H1 (cell line): ENCODE results near the gene SLC7A5. TPM values are rescaled to one million over a fixed set of nuclear protein-coding genes. Genes with fewer than 3 reads are reported as not detected.

Source experiments
- CTCF ChIA-PET: fragments of 300-600 bp; sonication (Branson Sonifier 250); formaldehyde crosslinking; loops from one replicate; lab custom pipeline; 2021; ENCODE audit not compliant: partially characterized antibody; lab: Charles Lee
- POLR2A ChIA-PET: fragments of 300-600 bp; sonication (Branson Sonifier 250); formaldehyde crosslinking; loops from one replicate; lab custom pipeline; 2021; ENCODE audit warnings: inconsistent platforms; ENCODE audit not compliant: partially characterized antibody; lab: Charles Lee
- DNase-seq, 2 experiments: peaks; one replicate each; pipeline versions ENCODE4 v3.0.0 to v3.0.0-alpha.2; 2010 to 2022; ENCODE audit warnings: low spot score in 2 of 2, low read depth in 1 of 2, mixed read lengths in 1 of 2
- FAIRE-seq: peaks from 2 replicates; lab custom pipeline; 2011; peaks lifted over from hg19 to GRCh38; lab: Jason Lieb, UNC
- H2AFZ ChIP-seq: 2 replicates; pipeline ENCODE4 v1.8.1; 2012; ENCODE audit warnings: low read length, inconsistent platforms
- H2AK5ac ChIP-seq: 2 replicates; pipeline ENCODE4 v1.6.1; 2013; ENCODE audit warnings: low read depth, low read length
- H2BK120ac ChIP-seq: replicated peaks from 2 replicates; pipeline ENCODE3; 2013; ENCODE audit warnings: low read depth, low read length, inconsistent platforms
- H2BK12ac ChIP-seq: 2 replicates; pipeline ENCODE4 v1.6.1; 2013; ENCODE audit warnings: low read depth, low read length
- H2BK15ac ChIP-seq: 2 replicates; pipeline ENCODE4 v1.6.1; 2013; ENCODE audit warnings: low read length
- H2BK20ac ChIP-seq: 2 replicates; pipeline ENCODE4 v1.6.1; 2013; ENCODE audit warnings: low read length
- H2BK5ac ChIP-seq: 2 replicates; pipeline ENCODE4 v1.6.1; 2013; ENCODE audit warnings: low read depth, low read length
- H3K14ac ChIP-seq: 2 replicates; pipeline ENCODE4 v1.6.1; 2013; ENCODE audit warnings: inconsistent platforms; ENCODE audit not compliant: insufficient read length
- H3K18ac ChIP-seq: 2 replicates; pipeline ENCODE4 v1.6.1; 2013; ENCODE audit warnings: low read length; ENCODE audit errors: extremely low read depth
- H3K23ac ChIP-seq: 2 replicates; pipeline ENCODE4 v1.6.1; 2013; ENCODE audit warnings: inconsistent platforms; ENCODE audit not compliant: insufficient read length
- H3K23me2 ChIP-seq: 2 replicates; pipeline ENCODE4 v1.6.1; 2013; ENCODE audit warnings: low read depth, low read length
- H3K27ac ChIP-seq: 2 replicates; pipeline ENCODE4 v1.6.1; 2011; ENCODE audit warnings: low read depth, low read length, inconsistent platforms
- H3K27me3 ChIP-seq, 4 experiments: replicated peaks in 1 of 4; 1 replicate in 1 of 4; 2 replicates in 3 of 4; pipeline versions ENCODE4 v1.6.1 to v1.8.1; 2011 to 2013; ENCODE audit warnings: low read length in 3 of 4, mild to moderate bottlenecking in 3 of 4, inconsistent platforms in 2 of 4, mixed read lengths in 2 of 4, moderate library complexity in 1 of 4; ENCODE audit not compliant: control insufficient read depth in 3 of 4, insufficient read depth in 3 of 4; ENCODE audit errors: extremely low read depth in 1 of 4
- H3K36me3 ChIP-seq, 4 experiments: 2 replicates each; pipeline versions ENCODE4 v1.6.1 to v1.8.1; 2011 to 2013; ENCODE audit warnings: mild to moderate bottlenecking in 4 of 4, low read length in 3 of 4, moderate library complexity in 2 of 4, control low read depth in 1 of 4, inconsistent platforms in 1 of 4; ENCODE audit not compliant: insufficient read depth in 4 of 4, control insufficient read depth in 2 of 4
- H3K4ac ChIP-seq: replicated peaks from 2 replicates; pipeline ENCODE3; 2013; ENCODE audit warnings: low read length, low read depth, mixed read lengths, inconsistent platforms; ENCODE audit not compliant: insufficient read length
- H3K4me1 ChIP-seq, 4 experiments: replicated peaks in 1 of 4; 1 replicate in 1 of 4; 2 replicates in 3 of 4; pipeline versions ENCODE4 v1.6.1 to v1.8.1; 2011 to 2013; ENCODE audit warnings: low read length in 3 of 4, inconsistent platforms in 2 of 4, mixed read lengths in 1 of 4; ENCODE audit not compliant: insufficient read depth in 4 of 4, control insufficient read depth in 3 of 4
- H3K4me2 ChIP-seq, 2 experiments: 2 replicates each; pipeline versions ENCODE4 v1.6.1 to v1.8.1; 2011 to 2013; ENCODE audit warnings: low read depth in 2 of 2, low read length in 2 of 2, control low read depth in 1 of 2, inconsistent platforms in 1 of 2, mild to moderate bottlenecking in 1 of 2; ENCODE audit not compliant: insufficient read depth in 1 of 2
- H3K4me3 ChIP-seq, 4 experiments: fragments of 200-600, 300-600 bp in 1 of 4; sonication (generic), shearing (Covaris generic), sonication (Bioruptor Twin) in 1 of 4; 2 replicates each; pipeline versions ENCODE4 v1.5.1 to v1.8.1; 2011 to 2016; ENCODE audit warnings: low read length in 4 of 4, low read depth in 3 of 4, control low read depth in 2 of 4, inconsistent platforms in 2 of 4, mild to moderate bottlenecking in 2 of 4, mixed read lengths in 1 of 4, moderate library complexity in 1 of 4; ENCODE audit not compliant: insufficient read depth in 2 of 4; ENCODE audit errors: extremely low read depth in 1 of 4
- H3K56ac ChIP-seq: replicated peaks from 2 replicates; pipeline ENCODE3; 2013; ENCODE audit warnings: low read depth, mild to moderate bottlenecking, mixed read lengths, low read length, inconsistent platforms; ENCODE audit not compliant: insufficient read length
- H3K79me1 ChIP-seq: 2 replicates; pipeline ENCODE4 v1.6.1; 2013; ENCODE audit warnings: low read depth, low read length, control low read depth
- H3K79me2 ChIP-seq, 2 experiments: 2 replicates each; pipeline versions ENCODE4 v1.6.1 to v1.8.1; 2012 to 2013; ENCODE audit warnings: low read length in 2 of 2, mild to moderate bottlenecking in 2 of 2, inconsistent platforms in 1 of 2; ENCODE audit not compliant: insufficient read depth in 2 of 2, control insufficient read depth in 1 of 2
- H3K9ac ChIP-seq, 4 experiments: replicated peaks in 1 of 4; 1 replicate in 1 of 4; 2 replicates in 3 of 4; pipeline versions ENCODE4 v1.6.1 to v1.8.1; 2011 to 2013; ENCODE audit warnings: low read depth in 3 of 4, low read length in 3 of 4, control low read depth in 2 of 4, mild to moderate bottlenecking in 2 of 4, moderate library complexity in 2 of 4, inconsistent platforms in 1 of 4; ENCODE audit errors: extremely low read depth in 1 of 4
- H3K9me3 ChIP-seq, 2 experiments: 2 replicates each; pipeline versions ENCODE4 v1.6.1 to v1.8.1; 2012 to 2013; ENCODE audit warnings: mild to moderate bottlenecking in 2 of 2, moderate library complexity in 2 of 2, control low read depth in 1 of 2, inconsistent platforms in 1 of 2, low read depth in 1 of 2, low read length in 1 of 2, mixed read lengths in 1 of 2; ENCODE audit not compliant: insufficient read depth in 2 of 2
- H4K20me1 ChIP-seq, 2 experiments: replicated peaks in 1 of 2; 2 replicates each; pipeline versions ENCODE3 to v1.8.1; 2011 to 2013; ENCODE audit warnings: inconsistent platforms in 2 of 2, low read length in 2 of 2, mild to moderate bottlenecking in 1 of 2; ENCODE audit not compliant: insufficient read depth in 2 of 2, control insufficient read depth in 1 of 2
- H4K5ac ChIP-seq: 2 replicates; pipeline ENCODE4 v1.6.1; 2013; ENCODE audit warnings: low read length, low read depth, mixed read lengths, inconsistent platforms; ENCODE audit not compliant: insufficient read length
- H4K8ac ChIP-seq: 2 replicates; pipeline ENCODE4 v1.8.0; 2013; ENCODE audit warnings: mild to moderate bottlenecking, moderate library complexity, low read length, inconsistent platforms; ENCODE audit not compliant: insufficient read depth; ENCODE audit errors: extremely low read depth
- H4K91ac ChIP-seq: replicated peaks from 2 replicates; pipeline ENCODE3; 2013; ENCODE audit warnings: low read length, mixed read lengths, inconsistent platforms; ENCODE audit not compliant: insufficient read length
- EZH2 ChIP-seq: fragments of 200-600 bp; sonication (generic); IDR thresholded peaks from 2 replicates; pipeline ENCODE4 v1.7.1; 2012; ENCODE audit warnings: low read depth, mild to moderate bottlenecking, moderate library complexity, low read length, inconsistent platforms; ENCODE audit not compliant: severe bottlenecking
- KDM4A ChIP-seq: IDR thresholded peaks from one replicate; pipeline ENCODE4 v1.7.1; 2012; ENCODE audit warnings: low read depth, mild to moderate bottlenecking, moderate library complexity, low read length, inconsistent platforms; ENCODE audit not compliant: severe bottlenecking
- KDM5A ChIP-seq: fragments of 200-600 bp; IDR thresholded peaks from 2 replicates; pipeline ENCODE4 v1.7.1; 2012; ENCODE audit warnings: mild to moderate bottlenecking, low read length, inconsistent platforms, mixed read lengths
- NRF1 ChIP-seq: IDR thresholded peaks from 2 replicates; pipeline ENCODE4 v1.6.1; 2011; ENCODE audit warnings: mild to moderate bottlenecking, low read depth, low read length, improper control_type of control experiment
- POLR2A ChIP-seq, 2 experiments: IDR thresholded peaks; 1 replicate in 1 of 2; 2 replicates in 1 of 2; pipeline ENCODE4 v1.6.1; 2011; ENCODE audit warnings: low read depth in 2 of 2, low read length in 2 of 2, mild to moderate bottlenecking in 2 of 2; ENCODE audit errors: control extremely low read depth in 1 of 2
- POLR2AphosphoS5 ChIP-seq: IDR thresholded peaks from 2 replicates; pipeline ENCODE4 v1.6.1; 2011; ENCODE audit warnings: low read depth, low read length
- RAD21 ChIP-seq, 2 experiments: IDR thresholded peaks in 1 of 2; conservative IDR thresholded peaks in 1 of 2; 2 replicates each; pipeline ENCODE4 v1.6.1; 2011; ENCODE audit warnings: low read depth in 2 of 2, low read length in 2 of 2, improper control_type of control experiment in 1 of 2, inconsistent platforms in 1 of 2, mild to moderate bottlenecking in 1 of 2, moderate library complexity in 1 of 2
- SAP30 ChIP-seq: fragments of 300-600 bp; sonication (generic); IDR thresholded peaks from 2 replicates; pipeline ENCODE4 v1.7.1; 2012; ENCODE audit warnings: low read length, moderate library complexity, mild to moderate bottlenecking, inconsistent platforms; ENCODE audit not compliant: insufficient read depth, insufficient replicate concordance
- SIN3A ChIP-seq, 2 experiments: IDR thresholded peaks in 1 of 2; conservative IDR thresholded peaks in 1 of 2; 2 replicates each; pipeline ENCODE4 v1.6.1; 2011 to 2012; ENCODE audit warnings: low read length in 2 of 2, improper control_type of control experiment in 1 of 2, low read depth in 1 of 2, mild to moderate bottlenecking in 1 of 2
- SP1 ChIP-seq: IDR thresholded peaks from 2 replicates; pipeline ENCODE4 v1.6.1; 2011; ENCODE audit warnings: low read depth, low read length
- TAF1 ChIP-seq: IDR thresholded peaks from 2 replicates; pipeline ENCODE4 v1.6.1; 2011; ENCODE audit warnings: mild to moderate bottlenecking, low read depth, low read length
- YY1 ChIP-seq: IDR thresholded peaks from 2 replicates; pipeline ENCODE4 v1.6.1; 2011; ENCODE audit warnings: low read depth, mild to moderate bottlenecking, low read length
- whole genome bisulfite sequencing, 2 experiments: shearing (Covaris generic) in 1 of 2; methylation state at CpG; one replicate each; pipeline versions ENCODE4 v1.1.6 to v1.1.7; 2013 to 2015; ENCODE audit warnings: low lambda C conversion rate in 2 of 2, mixed read lengths in 2 of 2, inconsistent platforms in 1 of 2, low coverage in 1 of 2, missing lambda C conversion rate in 1 of 2; ENCODE audit not compliant: insufficient replicate concordance in 2 of 2, insufficient coverage in 1 of 2, insufficient read length in 1 of 2; ENCODE audit errors: extremely low coverage in 1 of 2, missing lambda C conversion rate in 1 of 2; 5-methylcytosine and 5-hydroxymethylcytosine counted together
- polyA plus RNA-seq, 7 experiments: library from polyadenylated mRNA; depleted of rRNA in 3 of 7; stranded (reverse) in 5 of 7; unstranded in 2 of 7; fragments of >200 nt in 5 of 7; fragments of 200-250 nt in 2 of 7; gene quantifications; 1 replicate in 5 of 7; 2 replicates in 1 of 7; 4 replicates in 1 of 7; pipeline versions ENCODE4 v1.2.1 to v1.2.3, GENCODE V29; 2011 to 2013; ENCODE audit warnings: missing spikeins in 2 of 7, mixed read lengths in 2 of 7
- total RNA-seq: library from RNA; stranded (reverse); fragmentation: NEBNext Ultra II Directional; extraction: Animal tissue kit (Norgen Biotek cat#: 25700); gene quantifications from 2 replicates; pipeline ENCODE4 v1.2.1, GENCODE V29; 2021

The SLC7A5 gene
- total and polyA plus RNA-seq, 2 of the 8 experiments (the other 6 are each of a cell fraction or from before 2014, with no cell fraction given), result 68.2 to 341 TPM

- CTCF ChIA-PET, result interaction anchor here (0.7 to 9.8 kb wide), 10 partner anchors 10 to 490 kb away, joined by 3 to 115 read pairs (median 4); no protein-coding TSS in a partner anchor
- Histone ChIP-seq H2AK5ac (no peak overlapping the region), H3K23me2 (no peaks in the 10 kb centered on the region), H2BK12ac (no peak overlapping the region), H3K23ac (no peak overlapping the region), H3K4me3 (no peak overlapping the region), H3K36me3 (peaks cover 9 to 76% (median 50%) of the 10 kb centered on the region in 4 experiments; a peak in 6 of 8 replicates), H2AFZ (no peak overlapping the region), H4K8ac (no peak overlapping the region; the same call in 1 of the 2 replicates), H4K91ac (no peak overlapping the region), H3K4ac (no peak overlapping the region), H3K79me1 (peaks cover 3% of the 10 kb centered on the region), H2BK15ac (no peak overlapping the region), H4K20me1 (peaks cover 3 to 5% of the 10 kb centered on the region in 2 experiments), H4K5ac (no peak overlapping the region)
- FAIRE-seq, result no peak
- POLR2A ChIA-PET, result interaction anchor here (0.9 to 27.1 kb wide), 7 partner anchors 8 to 168 kb away, joined by 3 to 507 read pairs (median 24); partner anchors contain the start of gene SLC7A5
- whole genome bisulfite sequencing, 2 experiments, result 94% methylated on average over 21 of the region's 21 CpGs; no CpG with 5 or more reads in 1 of the 2 experiments
- peak in 1 of 2 experiments; percentile 43; a peak in 1 of 4 replicates for TF ChIP-seq SIN3A (conservative IDR thresholded peaks at IDR 0.05 in 1 of 2, IDR thresholded peaks at IDR 0.05 in 1 of 2; ENCODE audit: low read depth in 1 of 2, low read length in 2 of 2)
- no peak for TF ChIP-seq YY1
- TF ChIP-seq SAP30, result no peak
- no peak for TF ChIP-seq POLR2A (IDR thresholded peaks at IDR 0.05; ENCODE audit: control extremely low read depth in 1 of 2, low read depth in 2 of 2, low read length in 2 of 2)
- no peak for TF ChIP-seq TAF1
- TF ChIP-seq KDM4A, result no peak
- peak; percentile 38; the same call in 1 of the 2 replicates for TF ChIP-seq SP1
- TF ChIP-seq POLR2AphosphoS5, result no peak
- TF ChIP-seq NRF1, result no peak
- TF ChIP-seq RAD21 (IDR thresholded peaks at IDR 0.05 in 1 of 2, conservative IDR thresholded peaks at IDR 0.05 in 1 of 2; ENCODE audit: low read depth in 2 of 2, low read length in 2 of 2), result no peak
- TF ChIP-seq EZH2, result no peak
- no peak for TF ChIP-seq KDM5A
- TF ChIP-seq, all 59 proteins: peak for 2
- no peak overlapping the region for H3K9ac ChIP-seq
- H3K9me3 ChIP-seq, result no peaks in the 10 kb centered on the region
- no peak overlapping the region for H3K56ac ChIP-seq
- H3K4me2 ChIP-seq, result no peak overlapping the region
- peaks cover 0 to 8% of the 10 kb centered on the region in 2 experiments; a peak in 1 of 4 replicates for H3K79me2 ChIP-seq
- no peak overlapping the region for H3K18ac ChIP-seq
- no peak overlapping the region for H3K27ac ChIP-seq
- H2BK20ac ChIP-seq, result no peak overlapping the region
- no peaks in the 10 kb centered on the region for H3K27me3 ChIP-seq
- no peak for DNase-seq
- no peak overlapping the region for H2BK120ac ChIP-seq
- H3K4me1 ChIP-seq, result no peaks in the 10 kb centered on the region
- H3K14ac ChIP-seq, result no peak overlapping the region
- no peak overlapping the region; the same call in 1 of the 2 replicates for H2BK5ac ChIP-seq
Measured at GRCh38 chr16:87837627-87838289, 31.5 kb downstream of the SLC7A5 start.
